Right ventricle myocardium inferior (tissue), 1 donor: ENCODE measurements around the gene ARL11. TPM values are rescaled to one million over a fixed set of nuclear protein-coding genes. Genes with fewer than 3 reads are reported as not detected.
"Not testable (repeated sequence)": the region's sequence is repeated elsewhere in the genome, so short reads cannot be mapped to it uniquely, and the experiment has no call there.

ENCODE experiments used
- ATAC-seq: fragments of 200-7000 bp; cut with Tn5 transposase; one replicate; pipeline ENCODE4 v1.9.1; 2020; ENCODE audit warnings: mild to moderate bottlenecking, moderate library complexity
- DNase-seq: peaks from one replicate; pipeline ENCODE4 v3.0.0; 2021; ENCODE audit errors: missing footprints
- intact Hi-C: fragments of 100-400 bp; cut with DNase I; formaldehyde crosslinking; loops from one replicate; pipeline ENCODE4 v1.11.0; 2022
- long read RNA-seq: library from polyadenylated mRNA; unstranded; transcript quantifications from one replicate; pipeline ENCODE4 v2.0.0, GENCODE V29; 2021
- total RNA-seq: library from RNA; stranded (reverse); fragmentation: NEBNext Ultra II Directional; extraction: Animal tissue kit (Norgen Biotek cat#: 25700); gene quantifications from one replicate; pipeline ENCODE4 v1.2.1, GENCODE V29; 2021
- donor health status: DM: no; HTN: yes; CAD: no; lungs with severe emphysema.

Gene ARL11
- total RNA-seq, result 0.57 TPM
- long read RNA-seq, result 0 reads

GRCh38 chr13:49627831-49628652 lies at the start of gene ARL11:
Gene ARL11 (plus strand): TSS chr13:49628507. CDS start chr13:49630448, 1,941 bp downstream.
- DNase-seq, result peak; percentile 93
- peak; percentile 43 for ATAC-seq
- intact Hi-C loops, result no loop called here

- intact Hi-C loops, result no loop called here
- ATAC-seq, result no peak
- DNase-seq, result no peak
Measured at GRCh38 chr13:49579501-49579900, 48.8 kb upstream of the ARL11 start.

- ATAC-seq, result no peak
- no peak for DNase-seq
- intact Hi-C loops, result no loop called here
Measured at GRCh38 chr13:49580980-49581680, 47.2 kb upstream of the ARL11 start.

GRCh38 chr13:49584771-49585182 lies 43.5 kb upstream of the ARL11 start:
- ATAC-seq (no peak), DNase-seq (no peak)
- intact Hi-C loops, result loop anchor here (2.0 kb wide), 1 partner anchor 88 kb away; no protein-coding TSS in a partner anchor

- intact Hi-C loops, result loop anchor here (2.0 kb wide), 1 partner anchor 89 kb away; no protein-coding TSS in a partner anchor
Measured at GRCh38 chr13:49585220-49586157, 42.8 kb upstream of the ARL11 start, which contains the start of gene RCBTB1. Gene RCBTB1 (minus strand): TSS chr13:49585558. CDS start chr13:49567279, 18,279 bp downstream.

GRCh38 chr13:49586717-49587116 lies 41.6 kb upstream of the ARL11 start:
- DNase-seq, result no peak
- intact Hi-C loops, result no loop called here
- no peak for ATAC-seq

More at GRCh38 chr13:49585220-49586157, 42.8 kb upstream of the ARL11 start, which contains the start of gene RCBTB1:
- DNase-seq (peak; percentile 88), ATAC-seq (peak; percentile 98)

GRCh38 chr13:49587311-49587847 lies 40.9 kb upstream of the ARL11 start:
- ATAC-seq (no peak), DNase-seq (no peak)
- intact Hi-C loops, result no loop called here

GRCh38 chr13:49590714-49591113 lies 37.6 kb upstream of the ARL11 start:
- DNase-seq, intact Hi-C loops, ATAC-seq: not testable (repeated sequence)

GRCh38 chr13:49593876-49594275 lies 34.4 kb upstream of the ARL11 start:
- intact Hi-C loops, DNase-seq, ATAC-seq: not testable (repeated sequence)

- ATAC-seq, result no peak
- DNase-seq, result no peak
Measured at GRCh38 chr13:49594576-49594975, 33.7 kb upstream of the ARL11 start.

GRCh38 chr13:49596221-49596620 lies 32.1 kb upstream of the ARL11 start:
- ATAC-seq, result no peak
- DNase-seq, result no peak
- intact Hi-C loops, result no loop called here

More at GRCh38 chr13:49594576-49594975, 33.7 kb upstream of the ARL11 start:
- intact Hi-C loops, result no loop called here

GRCh38 chr13:49597043-49597641 lies 31.2 kb upstream of the ARL11 start:
- no peak for ATAC-seq
- DNase-seq, result no peak
- intact Hi-C loops, result no loop called here

- no peak for DNase-seq
- intact Hi-C loops, result no loop called here
- no peak for ATAC-seq
Measured at GRCh38 chr13:49602005-49602404, 26.3 kb upstream of the ARL11 start.

- DNase-seq, ATAC-seq, intact Hi-C loops: not testable (repeated sequence)
Measured at GRCh38 chr13:49602615-49603014, 25.7 kb upstream of the ARL11 start.

- no peak for DNase-seq
- ATAC-seq, result no peak
- intact Hi-C loops, result no loop called here
Measured at GRCh38 chr13:49604570-49604969, 23.7 kb upstream of the ARL11 start.

GRCh38 chr13:49606747-49607648 lies 21.3 kb upstream of the ARL11 start:
- intact Hi-C loops, result loop anchor here (1.0 to 5.0 kb wide), 3 partner anchors 165 to 306 kb away; partner anchors contain the start of genes CAB39L and SETDB2
- ATAC-seq, result peak; percentile 92
- peak; percentile 93 for DNase-seq

GRCh38 chr13:49607761-49608160 lies 20.5 kb upstream of the ARL11 start:
- intact Hi-C loops, result loop anchor here (1.0 to 5.0 kb wide), 3 partner anchors 165 to 306 kb away; partner anchors contain the start of genes CAB39L and SETDB2
- DNase-seq (no peak), ATAC-seq (no peak)
